A673 (cell line): Measurements from ENCODE around the gene MAEL. TPM values are rescaled to one million over a fixed set of nuclear protein-coding genes. Genes with fewer than 3 reads are reported as not detected.

Source experiments
- BruUV-seq: library from RNA; stranded (reverse); fragments of 400-500 nt; replicated peaks from 2 replicates; lab custom pipeline; 2021; lab: Mats Ljungman, UMichigan
- CTCF ChIA-PET: fragments of 300-600 bp; sonication (Branson Sonifier 250); formaldehyde crosslinking; loops from one replicate; lab custom pipeline; 2022; ENCODE audit warnings: antibody characterized with exemption; lab: Charles Lee
- POLR2A ChIA-PET: fragments of 300-600 bp; sonication (Branson Sonifier 250); formaldehyde crosslinking; loops from one replicate; lab custom pipeline; 2022; ENCODE audit warnings: antibody characterized with exemption; ENCODE audit not compliant: low non-redundant PET; lab: Charles Lee
- DNase-seq: peaks from one replicate; pipeline ENCODE4 v3.0.0-alpha.2; 2015; ENCODE audit warnings: low spot score
- H3K27ac ChIP-seq: fragments of 200-600 bp; sonication (generic); 2 replicates; pipeline ENCODE4 v1.5.1; 2016; ENCODE audit warnings: mixed run types, low read depth, mild to moderate bottlenecking, mixed read lengths, antibody characterized with exemption, low read length; ENCODE audit not compliant: poor library complexity, severe bottlenecking
- H3K27me3 ChIP-seq: fragments of 200-600 bp; sonication (generic); replicated peaks from 2 replicates; pipeline ENCODE4 v1.6.1; 2017; ENCODE audit warnings: mixed run types, low read depth, mild to moderate bottlenecking, mixed read lengths, antibody characterized with exemption, low read length; ENCODE audit not compliant: insufficient read depth, poor library complexity
- H3K36me3 ChIP-seq: fragments of 200-600 bp; sonication (generic); 2 replicates; pipeline ENCODE4 v1.6.1; 2016; ENCODE audit warnings: mixed run types, mild to moderate bottlenecking, mixed read lengths, antibody characterized with exemption, low read length; ENCODE audit not compliant: insufficient read depth, poor library complexity, severe bottlenecking
- H3K4me1 ChIP-seq: fragments of 200-600 bp; sonication (generic); 2 replicates; pipeline ENCODE4 v1.6.1; 2017; ENCODE audit warnings: mixed run types, mild to moderate bottlenecking, mixed read lengths, antibody characterized with exemption, low read length; ENCODE audit not compliant: insufficient read depth, poor library complexity, severe bottlenecking
- H3K4me3 ChIP-seq: fragments of 200-600 bp; sonication (generic); 2 replicates; pipeline ENCODE4 v1.5.1; 2016; ENCODE audit warnings: low read depth, mixed run types, mild to moderate bottlenecking, mixed read lengths, low read length; ENCODE audit not compliant: poor library complexity, severe bottlenecking
- H3K9me3 ChIP-seq: fragments of 200-600 bp; sonication (generic); 2 replicates; pipeline ENCODE4 v1.6.1; 2016; ENCODE audit warnings: mixed run types, low read depth, mild to moderate bottlenecking, mixed read lengths, antibody characterized with exemption, low read length; ENCODE audit not compliant: poor library complexity, severe bottlenecking
- CTCF ChIP-seq: fragments of 300-800, 200-600 bp; sonication (generic); conservative IDR thresholded peaks from 2 replicates; pipeline ENCODE4 v1.5.1; 2017; ENCODE audit warnings: low read depth, mild to moderate bottlenecking, antibody characterized with exemption, low read length, moderate library complexity, mixed read lengths
- EZH2 ChIP-seq: fragments of 200-600 bp; sonication (generic); IDR thresholded peaks from 2 replicates; pipeline ENCODE4 v1.6.1; 2017; ENCODE audit warnings: borderline replicate concordance, low read depth, mild to moderate bottlenecking, mixed read lengths, antibody characterized with exemption, low read length; ENCODE audit not compliant: poor library complexity, severe bottlenecking
- intact Hi-C: fragments of 100-400 bp; cut with micrococcal nuclease; formaldehyde crosslinking; loops from one replicate; pipeline ENCODE4 v1.10.0; 2022; ENCODE audit not compliant: unreplicated experiment
- total RNA-seq: library from RNA; stranded (reverse); gene quantifications from 2 replicates; pipeline ENCODE4 v1.2.3, GENCODE V29; 2021

Gene MAEL
- total RNA-seq, 1 experiment from 2014 or later = not detected

GRCh38 chr1:166969074-166969677 is 19.9 kb upstream of the MAEL start:
- H3K36me3 ChIP-seq = no peaks in the 10 kb centered on the region
- no peak for TF ChIP-seq EZH2
- no peak for TF ChIP-seq CTCF
- peaks cover 88% of the 10 kb centered on the region for H3K27me3 ChIP-seq
- H3K4me3 ChIP-seq = no peak overlapping the region
- no peaks in the 10 kb centered on the region for H3K4me1 ChIP-seq
- H3K27ac ChIP-seq = no peak overlapping the region
- ChIA-PET CTCF (no interaction called here), POLR2A (no interaction called here)
- no peaks in the 10 kb centered on the region for H3K9me3 ChIP-seq
- DNase-seq = no peak
- intact Hi-C loops = no loop called here
- BruUV-seq = no TSS peak

DNA sequence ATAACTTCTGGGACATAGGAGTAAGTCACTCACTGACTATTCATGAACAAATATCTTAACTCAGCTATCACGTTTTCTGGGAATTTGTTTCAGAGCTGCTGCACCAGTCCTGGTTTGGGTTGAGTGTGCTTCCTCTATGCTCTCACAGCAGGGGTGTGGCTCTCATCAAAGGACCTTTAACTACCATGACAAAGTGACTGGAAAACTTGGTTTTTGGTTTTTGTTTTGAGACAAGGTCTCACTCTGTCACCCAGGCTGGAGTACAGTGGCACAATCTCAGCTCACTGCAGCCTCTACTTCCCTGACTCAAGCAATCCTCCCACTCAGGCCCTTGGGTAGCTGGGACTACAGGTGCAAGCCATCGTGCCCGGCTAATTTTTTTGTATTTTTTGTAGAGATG is 17.8 kb upstream of the MAEL start:
- Histone ChIP-seq H3K27me3 (peaks cover 86% of the 10 kb centered on the region), H3K27ac (no peak overlapping the region), H3K9me3 (no peaks in the 10 kb centered on the region), H3K4me1 (no peaks in the 10 kb centered on the region), H3K4me3 (no peak overlapping the region), H3K36me3 (no peaks in the 10 kb centered on the region)
- ChIA-PET POLR2A (no interaction called here), CTCF (no interaction called here)
- intact Hi-C loops = no loop called here
- DNase-seq = no peak
- TF ChIP-seq CTCF (no peak), EZH2 (no peak)
- no TSS peak for BruUV-seq

- Histone ChIP-seq H3K27me3 (peaks cover 86% of the 10 kb centered on the region), H3K27ac (no peak overlapping the region), H3K9me3 (no peaks in the 10 kb centered on the region), H3K36me3 (no peaks in the 10 kb centered on the region), H3K4me1 (no peaks in the 10 kb centered on the region), H3K4me3 (no peak overlapping the region)
- BruUV-seq = no TSS peak
- ChIA-PET CTCF (no interaction called here), POLR2A (no interaction called here)
- TF ChIP-seq EZH2 (no peak), CTCF (no peak)
- intact Hi-C loops = no loop called here
- no peak for DNase-seq
Measured at GRCh38 chr1:166972193-166972592, 16.9 kb upstream of the MAEL start.
